Heart left ventricle (tissue), 16 donors: ENCODE data around the gene LETM1. TPM values are rescaled to one million over a fixed set of nuclear protein-coding genes. Genes with fewer than 3 reads are reported as not detected.

Experiments
- ATAC-seq, 4 donors: fragments of 200-7000 bp; cut with Tn5 transposase; one replicate each; pipeline ENCODE4 v1.9.1; 2020 to 2022; ENCODE audit warnings: moderate library complexity in 4 of 4, mild to moderate bottlenecking in 3 of 4, moderate number of reproducible peaks in 1 of 4
- DNase-seq, 5 donors: peaks; one replicate each; pipeline ENCODE4 v3.0.0-alpha.2; 2020
- H3K27ac ChIP-seq, 12 donors: fragments of 200-600 bp; sonication (generic) in 4 of 12; one replicate each; pipeline versions ENCODE4 v1.5.0 to v1.8.0; 2016 to 2022; ENCODE audit warnings: mild to moderate bottlenecking in 2 of 12
- H3K27me3 ChIP-seq, 9 donors: fragments of 200-600 bp; sonication (generic) in 2 of 9; one replicate each; pipeline versions ENCODE4 v1.5.1 to v1.8.0; 2016 to 2022; ENCODE audit warnings: mild to moderate bottlenecking in 3 of 9
- H3K36me3 ChIP-seq, 9 donors: fragments of 200-600 bp; sonication (generic) in 2 of 9; one replicate each; pipeline versions ENCODE4 v1.5.0 to v1.8.0; 2018 to 2022; ENCODE audit warnings: mild to moderate bottlenecking in 2 of 9
- H3K4me1 ChIP-seq, 12 donors: fragments of 200-600 bp; sonication (generic) in 4 of 12; one replicate each; pipeline versions ENCODE4 v1.5.0 to v1.8.0; 2016 to 2022; ENCODE audit warnings: mild to moderate bottlenecking in 3 of 12
- H3K4me3 ChIP-seq, 12 donors: fragments of 200-600 bp; sonication (generic) in 4 of 12; one replicate each; pipeline versions ENCODE4 v1.5.0 to v1.8.0; 2017 to 2022; ENCODE audit warnings: mild to moderate bottlenecking in 9 of 12, moderate library complexity in 4 of 12
- H3K9me3 ChIP-seq, 12 donors: fragments of 200-600 bp; sonication (generic) in 4 of 12; one replicate each; pipeline versions ENCODE4 v1.5.0 to v1.8.0; 2016 to 2022; ENCODE audit warnings: mild to moderate bottlenecking in 1 of 12
- POLR2A ChIP-seq, 2 donors: fragments of 450-650 bp; IDR thresholded peaks; one replicate each; pipeline ENCODE4 v1.6.1; 2017; ENCODE audit warnings: antibody characterized with exemption in 2 of 2, mild to moderate bottlenecking in 2 of 2, moderate library complexity in 2 of 2
- WGBS, 4 donors: extraction: QIAGEN DNeasy Blood & Tissue Kit in 2 of 4; methylation state at CpG; one replicate each; pipeline versions ENCODE4 v1.1.5 to v1.1.7; 2013 to 2018; 5-methylcytosine and 5-hydroxymethylcytosine counted together
- intact Hi-C, 10 donors: fragments of 100-400 bp; cut with DNase I; formaldehyde crosslinking; loops; one replicate each; pipeline versions ENCODE4 v1.11.1 to v1.14.2; 2022
- polyA plus RNA-seq, 2 donors: library from polyadenylated mRNA; stranded (reverse); fragments of 200-250 nt; gene quantifications; one replicate each; pipeline ENCODE4 v1.2.3, GENCODE V29; 2013
- total RNA-seq, 9 donors: library from RNA; depleted of rRNA in 2 of 9; stranded (reverse); fragments of >200 nt in 2 of 9; fragmentation: NEBNext Ultra II Directional in 3 of 9; extraction: Animal tissue kit (Norgen Biotek cat#: 25700) in 3 of 9; gene quantifications; one replicate each; pipeline versions ENCODE4 v1.1.0 to v1.2.4, GENCODE V29; 2016 to 2023
- TF ChIP-seq, protein P1 (sequence below), 12 donors: fragments of 200-600 bp; sonication (generic) in 4 of 12; IDR thresholded peaks; one replicate each; pipeline versions ENCODE4 v1.5.0 to v1.8.0; 2018 to 2022; ENCODE audit warnings: antibody characterized with exemption in 12 of 12, mild to moderate bottlenecking in 5 of 12
- donor health status: ischemic (EF 13 %, LVEDD 7.1; RV severe dilation, severe dysfunction).
- donor health status: healthy with polysubstance abuse.
- donor health status: DM: no; HTN: yes; CAD: no.
- donor health status: DM: no; HTN: no; CAD: no.
- donor health status: ischemic (EF 25% LVEDD 6.9; RV normal size, moderate dysfunction).
- donor health status: ischemic (EF 25% LVEDD 5.7; RV mildly dilated, moderate dysfunction).
- donor health status: healthy.
- donor health status: DM: yes; HTN: yes; CAD: no.
- donor health status: ischemic (EF 35%, LVEDD 5.7; RV mildly dilated, moderate dysfunction).
- donor health status: nonischemic (EF 11% LVEDD 7.7; RV severe dilation, severe dysfunction).
- donor health status: DM: yes; HTN: yes; CAD: no.
- donor health status: PGD.
- donor health status: ischemic (EF 29% LVEDD 5.4; RV normal size, mild dysfunction).
- donor health status: nonischemic (EF 23%, LVEDD 6.1; RV moderate dilation, normal function).

Gene LETM1
- total and polyA plus RNA-seq, 11 donors, result 22.1 to 54.7 (median 43.4) TPM

DNA sequence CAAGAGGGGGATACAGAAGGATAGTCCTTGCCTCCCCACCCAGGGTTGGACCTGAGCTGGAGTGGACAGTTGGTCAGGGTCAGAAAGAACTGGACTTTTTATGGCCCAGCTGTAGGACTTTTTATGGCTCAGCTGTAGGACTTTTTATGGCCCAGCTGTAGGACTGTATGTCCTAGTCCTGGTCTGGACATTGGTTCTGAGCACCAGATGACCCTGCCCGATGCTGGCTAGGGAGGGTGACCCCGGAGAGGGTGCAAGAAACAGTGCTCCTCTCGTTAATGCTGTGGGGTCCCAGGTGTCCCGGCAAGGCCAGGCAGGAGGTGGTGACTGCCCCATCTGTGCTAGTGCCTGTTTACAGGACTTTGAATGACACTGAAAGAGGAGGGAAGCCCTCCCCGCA lies 2.0 kb upstream of the LETM1 start:
- intact Hi-C loops, result loop anchor here in 8 of 10 donors (5.0 to 10.0 kb wide), 2 partner anchors 39 to 63 kb away; partner anchors contain the start of gene FGFR3 (in 1 of the 8)

GRCh38 chr4:1856943-1857699 lies 1.2 kb upstream of the LETM1 start:
- 24 to 31% (median 25%) methylated on average over 16 to 32 of the region's 32 CpGs for whole genome bisulfite sequencing, 4 donors
- intact Hi-C loops, result loop anchor here in 8 of 10 donors (1.0 to 10.0 kb wide), 4 partner anchors 13 to 62 kb away; partner anchors contain the start of genes FGFR3 (in 1 of the 8) and NSD2 (in 1 of the 8)

More for the DNA sequence above, 2.0 kb upstream of the LETM1 start:
- ATAC-seq, result no peak
- H3K27ac ChIP-seq, result no peak overlapping the region
- peaks cover 0 to 6% (median 0%) of the 10 kb centered on the region in 9 donors for H3K36me3 ChIP-seq
- H3K4me3 ChIP-seq, result no peak overlapping the region
- WGBS, 4 donors, result 86 to 92% (median 88%) methylated on average over 5 of the region's 5 CpGs
- DNase-seq, result no peak
- no peaks in the 10 kb centered on the region for H3K9me3 ChIP-seq
- H3K27me3 ChIP-seq, result peaks cover 0 to 4% (median 0%) of the 10 kb centered on the region in 9 donors
- TF ChIP-seq, protein P1, sequence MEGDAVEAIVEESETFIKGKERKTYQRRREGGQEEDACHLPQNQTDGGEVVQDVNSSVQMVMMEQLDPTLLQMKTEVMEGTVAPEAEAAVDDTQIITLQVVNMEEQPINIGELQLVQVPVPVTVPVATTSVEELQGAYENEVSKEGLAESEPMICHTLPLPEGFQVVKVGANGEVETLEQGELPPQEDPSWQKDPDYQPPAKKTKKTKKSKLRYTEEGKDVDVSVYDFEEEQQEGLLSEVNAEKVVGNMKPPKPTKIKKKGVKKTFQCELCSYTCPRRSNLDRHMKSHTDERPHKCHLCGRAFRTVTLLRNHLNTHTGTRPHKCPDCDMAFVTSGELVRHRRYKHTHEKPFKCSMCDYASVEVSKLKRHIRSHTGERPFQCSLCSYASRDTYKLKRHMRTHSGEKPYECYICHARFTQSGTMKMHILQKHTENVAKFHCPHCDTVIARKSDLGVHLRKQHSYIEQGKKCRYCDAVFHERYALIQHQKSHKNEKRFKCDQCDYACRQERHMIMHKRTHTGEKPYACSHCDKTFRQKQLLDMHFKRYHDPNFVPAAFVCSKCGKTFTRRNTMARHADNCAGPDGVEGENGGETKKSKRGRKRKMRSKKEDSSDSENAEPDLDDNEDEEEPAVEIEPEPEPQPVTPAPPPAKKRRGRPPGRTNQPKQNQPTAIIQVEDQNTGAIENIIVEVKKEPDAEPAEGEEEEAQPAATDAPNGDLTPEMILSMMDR (IDR thresholded peaks at IDR 0.05), result no peak
- TF ChIP-seq POLR2A (IDR thresholded peaks at IDR 0.05), result no peak
- peaks cover 0 to 37% (median 21%) of the 10 kb centered on the region in 12 donors for H3K4me1 ChIP-seq

GRCh38 chr4:1855333-1856070 lies 454 bp downstream of the LETM1 start:
- DNase-seq, result peak in 3 of 5 donors; percentile 32 to 55 (median 48)
- Histone ChIP-seq H3K9me3 (no peaks in the 10 kb centered on the region), H3K4me1 (peaks cover 0 to 57% (median 26%) of the 10 kb centered on the region in 12 donors), H3K4me3 (peak overlapping the region; percentile 55 to 99 (median 84)), H3K36me3 (peaks cover 0 to 6% (median 0%) of the 10 kb centered on the region in 9 donors), H3K27me3 (no peaks in the 10 kb centered on the region), H3K27ac (peak overlapping the region; percentile 5 to 94 (median 88))
- TF ChIP-seq, protein P1 (IDR thresholded peaks at IDR 0.05), result no peak
- no peak for TF ChIP-seq POLR2A (IDR thresholded peaks at IDR 0.05)
- whole genome bisulfite sequencing, 4 donors, result 0 to 2% (median 1%) methylated on average over 37 to 92 of the region's 92 CpGs
- ATAC-seq, result peak in 2 of 4 donors; percentile 30 to 37
- intact Hi-C loops, result loop anchor here in 8 of 10 donors (1.0 to 10.0 kb wide), 4 partner anchors 15 to 61 kb away; partner anchors contain the start of genes FGFR3 (in 1 of the 8) and NSD2 (in 1 of the 8)

More at GRCh38 chr4:1856943-1857699, 1.2 kb upstream of the LETM1 start:
- TF ChIP-seq POLR2A (IDR thresholded peaks at IDR 0.05), result no peak
- TF ChIP-seq, protein P1 (IDR thresholded peaks at IDR 0.05), result no peak
- peaks cover 0 to 6% (median 0%) of the 10 kb centered on the region in 9 donors for H3K36me3 ChIP-seq
- peak overlapping the region; percentile 26 to 94 (median 88) for H3K27ac ChIP-seq
- peak overlapping the region; percentile 55 to 99 (median 84) for H3K4me3 ChIP-seq
- no peaks in the 10 kb centered on the region for H3K9me3 ChIP-seq
- peak in 3 of 4 donors; percentile 5 to 12 (median 7) for ATAC-seq
- peaks cover 0 to 41% (median 22%) of the 10 kb centered on the region in 12 donors for H3K4me1 ChIP-seq
- peak in 1 of 5 donors; percentile 41 for DNase-seq
- no peaks in the 10 kb centered on the region for H3K27me3 ChIP-seq
